Spleen (tissue), 7 donors: ENCODE measurements around the gene DCUN1D3.

Experiments used
- CTCF ChIP-seq, 11 experiments: fragments of 200-600 bp in 7 of 11; fragments of 450-650 bp in 4 of 11; sonication (generic) in 4 of 11; IDR thresholded peaks in 8 of 11; conservative IDR thresholded peaks in 3 of 11; 1 replicate in 7 of 11; 2 replicates in 4 of 11; pipeline versions ENCODE4 v1.4.0 to v1.8.0; 2016 to 2021; ENCODE audit warnings: antibody characterized with exemption in 11 of 11, inconsistent platforms in 4 of 11, mild to moderate bottlenecking in 1 of 11
- POLR2A ChIP-seq, 3 donors: fragments of 450-650 bp; IDR thresholded peaks; one replicate each; pipeline ENCODE4 v1.5.1; 2017; ENCODE audit warnings: antibody characterized with exemption in 3 of 3, mild to moderate bottlenecking in 1 of 3
- POLR2AphosphoS5 ChIP-seq, 3 donors: sonication (generic); formaldehyde crosslinking; IDR thresholded peaks; one replicate each; pipeline ENCODE4 v1.5.1; 2017; ENCODE audit warnings: antibody characterized with exemption in 3 of 3
- donor health status: DM: no; HTN: no; CAD: no; lungs with moderate emphysema.
- donor health status: DM: no; HTN: no; CAD: no.
- donor health status: DM: no; HTN: no; CAD: no.

- no peak for TF ChIP-seq CTCF (IDR thresholded peaks at IDR 0.05 in 8 of 11, conservative IDR thresholded peaks at IDR 0.05 in 3 of 11)
- no peak for TF ChIP-seq POLR2AphosphoS5 (IDR thresholded peaks at IDR 0.05)
- TF ChIP-seq POLR2A (IDR thresholded peaks at IDR 0.05) = no peak
Observed at GRCh38 chr16:20884240-20884556, 16.0 kb downstream of the DCUN1D3 start.
